Spleen (tissue), 7 donors: ENCODE data around the gene STXBP6.

Experiments used
- CTCF ChIP-seq, 11 experiments: fragments of 200-600 bp in 7 of 11; fragments of 450-650 bp in 4 of 11; sonication (generic) in 4 of 11; IDR thresholded peaks in 8 of 11; conservative IDR thresholded peaks in 3 of 11; 1 replicate in 7 of 11; 2 replicates in 4 of 11; pipeline versions ENCODE4 v1.4.0 to v1.8.0; 2016 to 2021; ENCODE audit warnings: antibody characterized with exemption in 11 of 11, inconsistent platforms in 4 of 11, mild to moderate bottlenecking in 1 of 11
- POLR2A ChIP-seq, 3 donors: fragments of 450-650 bp; IDR thresholded peaks; one replicate each; pipeline ENCODE4 v1.5.1; 2017; ENCODE audit warnings: antibody characterized with exemption in 3 of 3, mild to moderate bottlenecking in 1 of 3
- POLR2AphosphoS5 ChIP-seq, 3 donors: sonication (generic); formaldehyde crosslinking; IDR thresholded peaks; one replicate each; pipeline ENCODE4 v1.5.1; 2017; ENCODE audit warnings: antibody characterized with exemption in 3 of 3
- donor health status: DM: no; HTN: no; CAD: no; lungs with moderate emphysema.
- donor health status: DM: no; HTN: no; CAD: no.
- donor health status: DM: no; HTN: no; CAD: no.

- no peak for TF ChIP-seq CTCF (IDR thresholded peaks at IDR 0.05 in 8 of 11, conservative IDR thresholded peaks at IDR 0.05 in 3 of 11)
- TF ChIP-seq POLR2A (IDR thresholded peaks at IDR 0.05): no peak
- no peak for TF ChIP-seq POLR2AphosphoS5 (IDR thresholded peaks at IDR 0.05)
Measured at GRCh38 chr14:24802236-24802635, 247.7 kb downstream of the STXBP6 start.
